ENCODE measurements around the gene RASA3.
"Not testable (repeated sequence)": the region's sequence is repeated elsewhere in the genome, so short reads cannot be mapped to it uniquely, and the experiment has no call there.

The RASA3 gene

GRCh38 chr13:114134944-114135610 is 2.7 kb upstream of the RASA3 start:
- no peak for TF ChIP-seq EZH2 (IDR thresholded peaks at IDR 0.05; ENCODE audit: borderline replicate concordance, low read depth, low read length, severe bottlenecking)
- TF ChIP-seq, protein P1, sequence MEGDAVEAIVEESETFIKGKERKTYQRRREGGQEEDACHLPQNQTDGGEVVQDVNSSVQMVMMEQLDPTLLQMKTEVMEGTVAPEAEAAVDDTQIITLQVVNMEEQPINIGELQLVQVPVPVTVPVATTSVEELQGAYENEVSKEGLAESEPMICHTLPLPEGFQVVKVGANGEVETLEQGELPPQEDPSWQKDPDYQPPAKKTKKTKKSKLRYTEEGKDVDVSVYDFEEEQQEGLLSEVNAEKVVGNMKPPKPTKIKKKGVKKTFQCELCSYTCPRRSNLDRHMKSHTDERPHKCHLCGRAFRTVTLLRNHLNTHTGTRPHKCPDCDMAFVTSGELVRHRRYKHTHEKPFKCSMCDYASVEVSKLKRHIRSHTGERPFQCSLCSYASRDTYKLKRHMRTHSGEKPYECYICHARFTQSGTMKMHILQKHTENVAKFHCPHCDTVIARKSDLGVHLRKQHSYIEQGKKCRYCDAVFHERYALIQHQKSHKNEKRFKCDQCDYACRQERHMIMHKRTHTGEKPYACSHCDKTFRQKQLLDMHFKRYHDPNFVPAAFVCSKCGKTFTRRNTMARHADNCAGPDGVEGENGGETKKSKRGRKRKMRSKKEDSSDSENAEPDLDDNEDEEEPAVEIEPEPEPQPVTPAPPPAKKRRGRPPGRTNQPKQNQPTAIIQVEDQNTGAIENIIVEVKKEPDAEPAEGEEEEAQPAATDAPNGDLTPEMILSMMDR (IDR thresholded peaks at IDR 0.05; ENCODE audit: borderline replicate concordance, extremely low read depth, low read length, poor library complexity, severe bottlenecking) = no peak
- Histone ChIP-seq H3K27me3 (ENCODE audit: insufficient read depth, low read length, poor library complexity) (no peaks in the 10 kb centered on the region), H2AFZ (ENCODE audit: low read depth, low read length) (no peak overlapping the region), H3K27ac (ENCODE audit: low read length) (no peak overlapping the region), H3K79me2 (ENCODE audit: insufficient read depth, low read length) (peaks cover 18% of the 10 kb centered on the region), H3K9ac (ENCODE audit: low read depth, low read length) (no peak overlapping the region), H4K20me1 (ENCODE audit: insufficient read depth, low read length) (peaks cover 15% of the 10 kb centered on the region), H3K4me2 (ENCODE audit: insufficient read depth, low read length) (no peak overlapping the region), H3K4me1 (ENCODE audit: insufficient read depth, low read length) (peaks cover 24% of the 10 kb centered on the region), H3K36me3 (ENCODE audit: insufficient read depth, low read length) (no peaks in the 10 kb centered on the region; the same call in 1 of the 2 replicates), H3K9me3 (ENCODE audit: insufficient read depth, low read length, severe bottlenecking) (no peaks in the 10 kb centered on the region), H3K4me3 (ENCODE audit: low read depth in 1 of 2, low read length in 2 of 2) (no peak overlapping the region)
- ATAC-seq (ENCODE audit: insufficient read depth, low read depth) (no peak), DNase-seq (no peak)

DNA sequence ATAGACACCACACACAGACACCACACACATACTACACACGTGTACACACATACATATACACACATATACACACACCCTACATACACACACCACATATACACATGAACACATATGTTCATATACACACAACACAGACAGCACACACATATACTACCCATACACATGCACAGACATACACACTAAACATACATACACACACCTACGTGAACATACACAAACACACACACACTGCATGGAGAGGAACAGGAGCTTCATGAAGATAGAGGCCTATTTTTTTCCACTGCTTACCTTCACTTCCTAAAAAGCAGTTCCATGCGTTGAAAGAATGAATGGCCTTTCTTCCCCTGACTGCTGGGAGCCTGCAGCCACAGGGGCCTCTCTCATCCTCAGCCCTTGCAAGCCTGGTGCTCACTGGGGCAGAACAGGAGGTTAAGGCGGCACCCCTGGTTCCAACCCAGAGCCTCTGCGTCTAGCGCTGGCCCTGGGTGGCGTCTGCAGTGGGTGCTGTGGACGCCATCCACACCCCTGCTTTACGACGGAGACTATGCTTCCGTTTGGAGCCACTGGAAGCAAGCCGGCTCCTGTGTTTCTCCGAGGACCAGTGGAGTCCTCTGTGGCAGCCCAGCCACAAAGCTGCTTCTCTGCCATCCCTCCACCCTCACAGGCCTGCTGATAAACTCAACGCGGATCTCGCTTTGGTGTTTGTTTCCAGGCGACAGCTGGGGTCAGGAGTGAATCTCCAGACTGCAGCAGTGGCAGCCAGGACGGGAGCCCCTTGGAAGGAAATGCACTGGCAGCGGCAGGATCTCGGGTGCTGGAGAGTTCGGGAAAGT is 1.9 kb upstream of the RASA3 start:
- ATAC-seq (ENCODE audit: insufficient read depth, low read depth) = no peak
- Histone ChIP-seq H3K9ac (ENCODE audit: low read depth, low read length) (no peak overlapping the region), H2AFZ (ENCODE audit: low read depth, low read length) (no peak overlapping the region)

GRCh38 chr13:114133552-114133951 is 1.1 kb upstream of the RASA3 start:
- not testable (repeated sequence) for H3K4me2 ChIP-seq (ENCODE audit: insufficient read depth, low read length); H3K9ac ChIP-seq (ENCODE audit: low read depth, low read length); H3K4me3 ChIP-seq (ENCODE audit: low read depth in 1 of 2, low read length in 2 of 2); DNase-seq; H3K27me3 ChIP-seq (ENCODE audit: insufficient read depth, low read length, poor library complexity); H3K36me3 ChIP-seq (ENCODE audit: insufficient read depth, low read length); H2AFZ ChIP-seq (ENCODE audit: low read depth, low read length); H3K27ac ChIP-seq (ENCODE audit: low read length); H3K9me3 ChIP-seq (ENCODE audit: insufficient read depth, low read length, severe bottlenecking); ATAC-seq (ENCODE audit: insufficient read depth, low read depth)
- Histone ChIP-seq H3K79me2 (ENCODE audit: insufficient read depth, low read length) (peaks cover 33% of the 10 kb centered on the region), H3K4me1 (ENCODE audit: insufficient read depth, low read length) (peaks cover 36% of the 10 kb centered on the region), H4K20me1 (ENCODE audit: insufficient read depth, low read length) (peaks cover 29% of the 10 kb centered on the region)

More for the DNA sequence above, 1.9 kb upstream of the RASA3 start:
- Histone ChIP-seq H3K4me3 (ENCODE audit: low read depth in 1 of 2, low read length in 2 of 2) (no peak overlapping the region), H3K4me2 (ENCODE audit: insufficient read depth, low read length) (no peak overlapping the region), H3K79me2 (ENCODE audit: insufficient read depth, low read length) (peaks cover 26% of the 10 kb centered on the region), H4K20me1 (ENCODE audit: insufficient read depth, low read length) (peaks cover 22% of the 10 kb centered on the region), H3K27ac (ENCODE audit: low read length) (no peak overlapping the region), H3K27me3 (ENCODE audit: insufficient read depth, low read length, poor library complexity) (no peaks in the 10 kb centered on the region), H3K9me3 (ENCODE audit: insufficient read depth, low read length, severe bottlenecking) (no peaks in the 10 kb centered on the region), H3K4me1 (ENCODE audit: insufficient read depth, low read length) (peaks cover 28% of the 10 kb centered on the region), H3K36me3 (ENCODE audit: insufficient read depth, low read length) (no peaks in the 10 kb centered on the region; the same call in 1 of the 2 replicates)
- DNase-seq = no peak
- TF ChIP-seq, protein P1 (IDR thresholded peaks at IDR 0.05; ENCODE audit: borderline replicate concordance, extremely low read depth, low read length, poor library complexity, severe bottlenecking) = no peak
- TF ChIP-seq EZH2 (IDR thresholded peaks at IDR 0.05; ENCODE audit: borderline replicate concordance, low read depth, low read length, severe bottlenecking) = no peak

DNA sequence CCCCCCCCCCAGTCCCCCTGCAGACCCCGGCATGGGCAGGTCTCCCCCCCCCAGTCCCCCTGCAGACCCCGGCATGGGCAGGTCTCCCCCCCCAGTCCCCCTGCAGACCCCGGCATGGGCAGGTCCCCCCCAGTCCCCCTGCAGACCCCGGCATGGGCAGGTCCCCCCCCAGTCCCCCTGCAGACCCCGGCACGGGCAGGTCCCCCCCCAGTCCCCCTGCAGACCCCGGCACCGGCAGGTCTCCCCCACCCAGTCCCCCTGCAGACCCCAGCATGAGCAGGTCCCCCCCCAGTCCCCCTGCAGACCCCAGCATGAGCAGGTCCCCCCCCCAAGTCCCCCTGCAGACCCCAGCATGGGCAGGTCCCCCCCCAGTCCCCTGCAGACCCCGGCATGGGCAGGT is 703 bp upstream of the RASA3 start:
- not testable (repeated sequence) for H2AFZ ChIP-seq (ENCODE audit: low read depth, low read length); DNase-seq; H3K4me3 ChIP-seq (ENCODE audit: low read depth in 1 of 2, low read length in 2 of 2); H3K4me2 ChIP-seq (ENCODE audit: insufficient read depth, low read length); H3K36me3 ChIP-seq (ENCODE audit: insufficient read depth, low read length); H3K9ac ChIP-seq (ENCODE audit: low read depth, low read length); H3K27me3 ChIP-seq (ENCODE audit: insufficient read depth, low read length, poor library complexity); H3K27ac ChIP-seq (ENCODE audit: low read length); H3K9me3 ChIP-seq (ENCODE audit: insufficient read depth, low read length, severe bottlenecking); ATAC-seq (ENCODE audit: insufficient read depth, low read depth)
- Histone ChIP-seq H4K20me1 (ENCODE audit: insufficient read depth, low read length) (peaks cover 34% of the 10 kb centered on the region), H3K4me1 (ENCODE audit: insufficient read depth, low read length) (peaks cover 40% of the 10 kb centered on the region), H3K79me2 (ENCODE audit: insufficient read depth, low read length) (peaks cover 38% of the 10 kb centered on the region)

All from DND-41 (cell line).